H1 (cell line): ENCODE results near the gene TIMP3. TPM values are rescaled to one million over a fixed set of nuclear protein-coding genes. Genes with fewer than 3 reads are reported as not detected.

Source experiments
- CTCF ChIA-PET: fragments of 300-600 bp; sonication (Branson Sonifier 250); formaldehyde crosslinking; loops from one replicate; lab custom pipeline; 2021; ENCODE audit not compliant: partially characterized antibody; lab: Charles Lee
- POLR2A ChIA-PET: fragments of 300-600 bp; sonication (Branson Sonifier 250); formaldehyde crosslinking; loops from one replicate; lab custom pipeline; 2021; ENCODE audit warnings: inconsistent platforms; ENCODE audit not compliant: partially characterized antibody; lab: Charles Lee
- DNase-seq, 2 experiments: peaks; one replicate each; pipeline versions ENCODE4 v3.0.0 to v3.0.0-alpha.2; 2010 to 2022; ENCODE audit warnings: low spot score in 2 of 2, low read depth in 1 of 2, mixed read lengths in 1 of 2
- FAIRE-seq: peaks from 2 replicates; lab custom pipeline; 2011; peaks lifted over from hg19 to GRCh38; lab: Jason Lieb, UNC
- H2AFZ ChIP-seq: 2 replicates; pipeline ENCODE4 v1.8.1; 2012; ENCODE audit warnings: low read length, inconsistent platforms
- H2AK5ac ChIP-seq: 2 replicates; pipeline ENCODE4 v1.6.1; 2013; ENCODE audit warnings: low read depth, low read length
- H2BK120ac ChIP-seq: replicated peaks from 2 replicates; pipeline ENCODE3; 2013; ENCODE audit warnings: low read depth, low read length, inconsistent platforms
- H2BK12ac ChIP-seq: 2 replicates; pipeline ENCODE4 v1.6.1; 2013; ENCODE audit warnings: low read depth, low read length
- H2BK15ac ChIP-seq: 2 replicates; pipeline ENCODE4 v1.6.1; 2013; ENCODE audit warnings: low read length
- H2BK20ac ChIP-seq: 2 replicates; pipeline ENCODE4 v1.6.1; 2013; ENCODE audit warnings: low read length
- H2BK5ac ChIP-seq: 2 replicates; pipeline ENCODE4 v1.6.1; 2013; ENCODE audit warnings: low read depth, low read length
- H3K14ac ChIP-seq: 2 replicates; pipeline ENCODE4 v1.6.1; 2013; ENCODE audit warnings: inconsistent platforms; ENCODE audit not compliant: insufficient read length
- H3K18ac ChIP-seq: 2 replicates; pipeline ENCODE4 v1.6.1; 2013; ENCODE audit warnings: low read length; ENCODE audit errors: extremely low read depth
- H3K23ac ChIP-seq: 2 replicates; pipeline ENCODE4 v1.6.1; 2013; ENCODE audit warnings: inconsistent platforms; ENCODE audit not compliant: insufficient read length
- H3K23me2 ChIP-seq: 2 replicates; pipeline ENCODE4 v1.6.1; 2013; ENCODE audit warnings: low read depth, low read length
- H3K27ac ChIP-seq: 2 replicates; pipeline ENCODE4 v1.6.1; 2011; ENCODE audit warnings: low read depth, low read length, inconsistent platforms
- H3K27me3 ChIP-seq, 4 experiments: replicated peaks in 1 of 4; 1 replicate in 1 of 4; 2 replicates in 3 of 4; pipeline versions ENCODE4 v1.6.1 to v1.8.1; 2011 to 2013; ENCODE audit warnings: low read length in 3 of 4, mild to moderate bottlenecking in 3 of 4, inconsistent platforms in 2 of 4, mixed read lengths in 2 of 4, moderate library complexity in 1 of 4; ENCODE audit not compliant: control insufficient read depth in 3 of 4, insufficient read depth in 3 of 4; ENCODE audit errors: extremely low read depth in 1 of 4
- H3K36me3 ChIP-seq, 4 experiments: 2 replicates each; pipeline versions ENCODE4 v1.6.1 to v1.8.1; 2011 to 2013; ENCODE audit warnings: mild to moderate bottlenecking in 4 of 4, low read length in 3 of 4, moderate library complexity in 2 of 4, control low read depth in 1 of 4, inconsistent platforms in 1 of 4; ENCODE audit not compliant: insufficient read depth in 4 of 4, control insufficient read depth in 2 of 4
- H3K4ac ChIP-seq: replicated peaks from 2 replicates; pipeline ENCODE3; 2013; ENCODE audit warnings: low read length, low read depth, mixed read lengths, inconsistent platforms; ENCODE audit not compliant: insufficient read length
- H3K4me1 ChIP-seq, 4 experiments: replicated peaks in 1 of 4; 1 replicate in 1 of 4; 2 replicates in 3 of 4; pipeline versions ENCODE4 v1.6.1 to v1.8.1; 2011 to 2013; ENCODE audit warnings: low read length in 3 of 4, inconsistent platforms in 2 of 4, mixed read lengths in 1 of 4; ENCODE audit not compliant: insufficient read depth in 4 of 4, control insufficient read depth in 3 of 4
- H3K4me2 ChIP-seq, 2 experiments: 2 replicates each; pipeline versions ENCODE4 v1.6.1 to v1.8.1; 2011 to 2013; ENCODE audit warnings: low read depth in 2 of 2, low read length in 2 of 2, control low read depth in 1 of 2, inconsistent platforms in 1 of 2, mild to moderate bottlenecking in 1 of 2; ENCODE audit not compliant: insufficient read depth in 1 of 2
- H3K4me3 ChIP-seq, 4 experiments: fragments of 200-600, 300-600 bp in 1 of 4; sonication (generic), shearing (Covaris generic), sonication (Bioruptor Twin) in 1 of 4; 2 replicates each; pipeline versions ENCODE4 v1.5.1 to v1.8.1; 2011 to 2016; ENCODE audit warnings: low read length in 4 of 4, low read depth in 3 of 4, control low read depth in 2 of 4, inconsistent platforms in 2 of 4, mild to moderate bottlenecking in 2 of 4, mixed read lengths in 1 of 4, moderate library complexity in 1 of 4; ENCODE audit not compliant: insufficient read depth in 2 of 4; ENCODE audit errors: extremely low read depth in 1 of 4
- H3K56ac ChIP-seq: replicated peaks from 2 replicates; pipeline ENCODE3; 2013; ENCODE audit warnings: low read depth, mild to moderate bottlenecking, mixed read lengths, low read length, inconsistent platforms; ENCODE audit not compliant: insufficient read length
- H3K79me1 ChIP-seq: 2 replicates; pipeline ENCODE4 v1.6.1; 2013; ENCODE audit warnings: low read depth, low read length, control low read depth
- H3K79me2 ChIP-seq, 2 experiments: 2 replicates each; pipeline versions ENCODE4 v1.6.1 to v1.8.1; 2012 to 2013; ENCODE audit warnings: low read length in 2 of 2, mild to moderate bottlenecking in 2 of 2, inconsistent platforms in 1 of 2; ENCODE audit not compliant: insufficient read depth in 2 of 2, control insufficient read depth in 1 of 2
- H3K9ac ChIP-seq, 4 experiments: replicated peaks in 1 of 4; 1 replicate in 1 of 4; 2 replicates in 3 of 4; pipeline versions ENCODE4 v1.6.1 to v1.8.1; 2011 to 2013; ENCODE audit warnings: low read depth in 3 of 4, low read length in 3 of 4, control low read depth in 2 of 4, mild to moderate bottlenecking in 2 of 4, moderate library complexity in 2 of 4, inconsistent platforms in 1 of 4; ENCODE audit errors: extremely low read depth in 1 of 4
- H3K9me3 ChIP-seq, 2 experiments: 2 replicates each; pipeline versions ENCODE4 v1.6.1 to v1.8.1; 2012 to 2013; ENCODE audit warnings: mild to moderate bottlenecking in 2 of 2, moderate library complexity in 2 of 2, control low read depth in 1 of 2, inconsistent platforms in 1 of 2, low read depth in 1 of 2, low read length in 1 of 2, mixed read lengths in 1 of 2; ENCODE audit not compliant: insufficient read depth in 2 of 2
- H4K20me1 ChIP-seq, 2 experiments: replicated peaks in 1 of 2; 2 replicates each; pipeline versions ENCODE3 to v1.8.1; 2011 to 2013; ENCODE audit warnings: inconsistent platforms in 2 of 2, low read length in 2 of 2, mild to moderate bottlenecking in 1 of 2; ENCODE audit not compliant: insufficient read depth in 2 of 2, control insufficient read depth in 1 of 2
- H4K5ac ChIP-seq: 2 replicates; pipeline ENCODE4 v1.6.1; 2013; ENCODE audit warnings: low read length, low read depth, mixed read lengths, inconsistent platforms; ENCODE audit not compliant: insufficient read length
- H4K8ac ChIP-seq: 2 replicates; pipeline ENCODE4 v1.8.0; 2013; ENCODE audit warnings: mild to moderate bottlenecking, moderate library complexity, low read length, inconsistent platforms; ENCODE audit not compliant: insufficient read depth; ENCODE audit errors: extremely low read depth
- H4K91ac ChIP-seq: replicated peaks from 2 replicates; pipeline ENCODE3; 2013; ENCODE audit warnings: low read length, mixed read lengths, inconsistent platforms; ENCODE audit not compliant: insufficient read length
- BCL11A ChIP-seq, 2 experiments: IDR thresholded peaks; one replicate each; pipeline ENCODE4 v1.6.1; 2011; ENCODE audit warnings: low read depth in 2 of 2, low read length in 2 of 2, mild to moderate bottlenecking in 2 of 2
- CBX5 ChIP-seq: fragments of 300-800, 300-1000 bp; sonication (generic); IDR thresholded peaks from 2 replicates; pipeline ENCODE4 v1.7.1; 2016; ENCODE audit warnings: antibody characterized with exemption, low read length, low read depth
- CEBPB ChIP-seq: IDR thresholded peaks from 2 replicates; pipeline ENCODE4 v1.6.1; 2012; ENCODE audit warnings: low read depth, low read length
- CHD1 ChIP-seq: IDR thresholded peaks from 2 replicates; pipeline ENCODE4 v1.6.1; 2012; ENCODE audit warnings: low read depth, low read length, improper control_type of control experiment
- EGR1 ChIP-seq: IDR thresholded peaks from 2 replicates; pipeline ENCODE4 v1.6.1; 2011; ENCODE audit warnings: low read depth, low read length, borderline replicate concordance
- MAFK ChIP-seq: IDR thresholded peaks from 2 replicates; pipeline ENCODE4 v1.6.1; 2012; ENCODE audit warnings: low read depth, mild to moderate bottlenecking, improper control_type of control experiment, low read length
- POU5F1 ChIP-seq: IDR thresholded peaks from 2 replicates; pipeline ENCODE4 v1.6.1; 2011; ENCODE audit warnings: low read depth, mild to moderate bottlenecking, low read length, moderate library complexity
- RBBP5 ChIP-seq: IDR thresholded peaks from 2 replicates; pipeline ENCODE4 v1.7.1; 2012; ENCODE audit warnings: low read depth, mild to moderate bottlenecking, inconsistent platforms, low read length, moderate library complexity, borderline replicate concordance
- SAP30 ChIP-seq: fragments of 300-600 bp; sonication (generic); IDR thresholded peaks from 2 replicates; pipeline ENCODE4 v1.7.1; 2012; ENCODE audit warnings: low read length, moderate library complexity, mild to moderate bottlenecking, inconsistent platforms; ENCODE audit not compliant: insufficient read depth, insufficient replicate concordance
- SIN3A ChIP-seq, 2 experiments: IDR thresholded peaks in 1 of 2; conservative IDR thresholded peaks in 1 of 2; 2 replicates each; pipeline ENCODE4 v1.6.1; 2011 to 2012; ENCODE audit warnings: low read length in 2 of 2, improper control_type of control experiment in 1 of 2, low read depth in 1 of 2, mild to moderate bottlenecking in 1 of 2
- SUZ12 ChIP-seq: fragments of 200-600 bp; sonication (generic); IDR thresholded peaks from 2 replicates; pipeline ENCODE4 v1.6.1; 2012; ENCODE audit warnings: mild to moderate bottlenecking, inconsistent platforms, low read length, moderate library complexity, mixed read lengths
- TAF7 ChIP-seq: optimal IDR thresholded peaks from 2 replicates; pipeline ENCODE3; 2011; ENCODE audit warnings: low read depth, mild to moderate bottlenecking, inconsistent platforms, low read length, moderate library complexity, borderline replicate concordance
- TCF12 ChIP-seq: IDR thresholded peaks from 2 replicates; pipeline ENCODE4 v1.6.1; 2011; ENCODE audit warnings: low read depth, mild to moderate bottlenecking, low read length
- YY1 ChIP-seq: IDR thresholded peaks from 2 replicates; pipeline ENCODE4 v1.6.1; 2011; ENCODE audit warnings: low read depth, mild to moderate bottlenecking, low read length
- polyA plus RNA-seq, 7 experiments: library from polyadenylated mRNA; depleted of rRNA in 3 of 7; stranded (reverse) in 5 of 7; unstranded in 2 of 7; fragments of >200 nt in 5 of 7; fragments of 200-250 nt in 2 of 7; gene quantifications; 1 replicate in 5 of 7; 2 replicates in 1 of 7; 4 replicates in 1 of 7; pipeline versions ENCODE4 v1.2.1 to v1.2.3, GENCODE V29; 2011 to 2013; ENCODE audit warnings: missing spikeins in 2 of 7, mixed read lengths in 2 of 7
- total RNA-seq: library from RNA; stranded (reverse); fragmentation: NEBNext Ultra II Directional; extraction: Animal tissue kit (Norgen Biotek cat#: 25700); gene quantifications from 2 replicates; pipeline ENCODE4 v1.2.1, GENCODE V29; 2021
- TF ChIP-seq, protein P1 (sequence below): IDR thresholded peaks from 2 replicates; pipeline ENCODE4 v1.6.1; 2012; ENCODE audit warnings: inconsistent platforms

The TIMP3 gene
- total and polyA plus RNA-seq, 2 of the 8 experiments (the other 6 are each of a cell fraction or from before 2014, with no cell fraction given), result 1.3 to 4.7 TPM

DNA sequence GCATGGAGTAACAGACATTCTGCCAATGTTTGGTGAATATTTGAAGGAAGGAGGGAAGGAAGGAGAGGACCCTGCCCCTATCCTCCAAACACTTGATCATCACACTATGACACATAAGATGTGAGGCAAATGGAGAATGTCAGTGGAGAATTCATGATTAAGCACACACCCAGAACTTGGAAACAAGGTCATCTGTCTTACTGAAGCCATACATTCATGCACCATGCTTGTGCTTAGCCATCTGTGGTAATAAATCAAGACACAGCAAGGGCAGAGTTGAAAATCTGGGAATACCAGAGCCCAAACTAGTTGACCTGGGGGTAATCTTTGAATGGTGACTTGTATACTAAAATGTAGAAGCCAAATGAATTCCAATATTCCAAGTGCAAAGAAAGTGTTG is 7.9 kb upstream of the TIMP3 start:
- H4K5ac ChIP-seq, result no peak overlapping the region
- no peak overlapping the region for H3K18ac ChIP-seq
- H3K36me3 ChIP-seq, result no peaks in the 10 kb centered on the region; a peak in 1 of 8 replicates
- no peaks in the 10 kb centered on the region for H3K79me2 ChIP-seq
- FAIRE-seq (no peak), DNase-seq (no peak)
- H4K91ac ChIP-seq, result no peak overlapping the region
- POLR2A ChIA-PET, result interaction anchor here (1.3 to 1.9 kb wide), 2 partner anchors 8 to 14 kb away, joined by 3 to 6 read pairs; partner anchors contain the start of gene TIMP3
- no peak overlapping the region for H2AK5ac ChIP-seq
- CTCF ChIA-PET, result interaction anchor here (0.6 to 12.8 kb wide), 23 partner anchors 8 to 275 kb away, joined by 3 to 167 read pairs (median 6); no protein-coding TSS in a partner anchor
- H3K27ac ChIP-seq, result no peak overlapping the region
- no peak overlapping the region for H2BK15ac ChIP-seq
- H4K20me1 ChIP-seq, result peaks cover 4 to 7% of the 10 kb centered on the region in 2 experiments
- H3K23me2 ChIP-seq, result no peaks in the 10 kb centered on the region
- H3K56ac ChIP-seq, result no peak overlapping the region
- H3K4me1 ChIP-seq, result peaks cover 0 to 3% (median 0%) of the 10 kb centered on the region in 4 experiments; a peak in 2 of 7 replicates
- no peak overlapping the region for H3K4ac ChIP-seq
- no peaks in the 10 kb centered on the region for H3K9me3 ChIP-seq
- H3K79me1 ChIP-seq, result no peaks in the 10 kb centered on the region
- no peak overlapping the region for H3K14ac ChIP-seq
- H3K4me2 ChIP-seq, result no peak overlapping the region
- no peak overlapping the region for H2BK12ac ChIP-seq
- H3K23ac ChIP-seq, result no peak overlapping the region
- H2AFZ ChIP-seq, result no peak overlapping the region
- H2BK20ac ChIP-seq, result no peak overlapping the region
- no peaks in the 10 kb centered on the region for H3K27me3 ChIP-seq
- no peak overlapping the region for H4K8ac ChIP-seq
- no peak overlapping the region for H2BK5ac ChIP-seq
- no peak overlapping the region for H3K4me3 ChIP-seq
- no peak overlapping the region for H3K9ac ChIP-seq
- H2BK120ac ChIP-seq, result no peak overlapping the region
- TF ChIP-seq TCF12, result no peak
- TF ChIP-seq MAFK, result no peak
- no peak for TF ChIP-seq CHD1
- TF ChIP-seq, protein P1, sequence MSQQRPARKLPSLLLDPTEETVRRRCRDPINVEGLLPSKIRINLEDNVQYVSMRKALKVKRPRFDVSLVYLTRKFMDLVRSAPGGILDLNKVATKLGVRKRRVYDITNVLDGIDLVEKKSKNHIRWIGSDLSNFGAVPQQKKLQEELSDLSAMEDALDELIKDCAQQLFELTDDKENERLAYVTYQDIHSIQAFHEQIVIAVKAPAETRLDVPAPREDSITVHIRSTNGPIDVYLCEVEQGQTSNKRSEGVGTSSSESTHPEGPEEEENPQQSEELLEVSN, result no peak
- no peak for TF ChIP-seq SUZ12
- TF ChIP-seq SAP30, result no peak
- TF ChIP-seq SIN3A (conservative IDR thresholded peaks at IDR 0.05 in 1 of 2, IDR thresholded peaks at IDR 0.05 in 1 of 2; ENCODE audit: low read depth in 1 of 2, low read length in 2 of 2), result no peak
- no peak for TF ChIP-seq YY1
- TF ChIP-seq BCL11A (IDR thresholded peaks at IDR 0.05; ENCODE audit: low read depth in 2 of 2, low read length in 2 of 2), result no peak
- no peak for TF ChIP-seq EGR1
- no peak for TF ChIP-seq POU5F1
- TF ChIP-seq TAF7, result no peak
- no peak for TF ChIP-seq RBBP5
- no peak for TF ChIP-seq CEBPB
- TF ChIP-seq CBX5, result no peak
